MCF 10A (cell line): ENCODE measurements around the gene CHST1. TPM values are rescaled to one million over a fixed set of nuclear protein-coding genes. Genes with fewer than 3 reads are reported as not detected.

ENCODE experiments used
- BruUV-seq: library from RNA; stranded (reverse); fragments of 400-500 nt; replicated peaks from 2 replicates; lab custom pipeline; 2021; lab: Mats Ljungman, UMichigan
- CTCF ChIA-PET: fragments of 300-600 bp; sonication (Branson Sonifier 250); formaldehyde crosslinking; extraction: SDS; loops from one replicate; lab custom pipeline; 2021; ENCODE audit warnings: antibody characterized with exemption, inconsistent platforms; lab: Yijun Ruan, JAX
- POLR2A ChIA-PET: fragments of 300-600, 350-650 bp; sonication (Branson Sonifier 250); formaldehyde crosslinking; extraction: SDS; loops from one replicate; lab custom pipeline; 2020; ENCODE audit warnings: antibody characterized with exemption, inconsistent platforms; lab: Yijun Ruan, JAX
- DNase-seq: peaks from one replicate; pipeline ENCODE4 v3.0.0-alpha.2; 2018; ENCODE audit not compliant: unreplicated experiment
- H3K27ac Mint-ChIP-seq: one replicate; pipeline ENCODE4 v1.8.0; 2022; ENCODE audit warnings: mild to moderate bottlenecking, low read depth, mixed read lengths; ENCODE audit not compliant: unreplicated experiment
- H3K27me3 Mint-ChIP-seq: one replicate; pipeline ENCODE4 v1.8.0; 2022; ENCODE audit warnings: mixed read lengths; ENCODE audit not compliant: insufficient read depth, unreplicated experiment
- H3K36me3 Mint-ChIP-seq: one replicate; pipeline ENCODE4 v1.8.0; 2022; ENCODE audit warnings: mild to moderate bottlenecking, moderate library complexity, mixed read lengths; ENCODE audit not compliant: insufficient read depth, unreplicated experiment
- H3K4me1 Mint-ChIP-seq: one replicate; pipeline ENCODE4 v1.8.0; 2022; ENCODE audit warnings: mixed read lengths; ENCODE audit not compliant: insufficient read depth, unreplicated experiment
- H3K4me3 Mint-ChIP-seq: one replicate; pipeline ENCODE4 v1.8.0; 2022; ENCODE audit warnings: mild to moderate bottlenecking, moderate library complexity, mixed read lengths; ENCODE audit not compliant: unreplicated experiment
- H3K9me3 Mint-ChIP-seq: one replicate; pipeline ENCODE4 v1.8.0; 2022; ENCODE audit warnings: mixed read lengths; ENCODE audit not compliant: unreplicated experiment
- intact Hi-C: fragments of 100-400 bp; cut with micrococcal nuclease; formaldehyde crosslinking; loops from 2 replicates; pipeline ENCODE4 v1.14.1; 2022
- total RNA-seq: library from RNA; stranded (reverse); gene quantifications from 2 replicates; pipeline ENCODE4 v1.2.3, GENCODE V29; 2022
- TF ChIP-seq, protein P1 (sequence below): fragments of 200-600 bp; IDR thresholded peaks from one replicate; pipeline ENCODE4 v1.8.0; 2022; ENCODE audit warnings: antibody characterized with exemption, mild to moderate bottlenecking; ENCODE audit not compliant: unreplicated experiment

The CHST1 gene
- total RNA-seq, 1 experiment from 2014 or later, result not detected

DNA sequence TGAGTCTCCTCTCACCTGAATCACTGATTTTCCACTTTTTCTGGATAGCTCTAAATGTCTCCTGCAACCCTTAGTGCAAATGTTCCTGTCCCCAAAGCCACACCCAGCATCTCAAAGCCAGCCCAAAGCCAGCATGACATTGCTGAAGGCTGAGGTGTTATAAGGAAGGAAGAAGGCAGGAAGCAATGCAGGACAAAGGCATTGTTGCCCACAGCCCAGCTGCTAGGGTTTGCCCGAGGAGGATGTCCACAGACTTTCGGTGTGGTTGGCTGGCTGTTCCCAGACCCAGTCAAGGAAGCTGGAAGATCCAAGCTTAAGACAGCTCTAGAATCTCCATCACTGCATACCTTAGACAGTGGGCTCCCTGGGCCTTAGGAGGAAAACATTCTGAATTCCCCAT is 23.5 kb downstream of the CHST1 start:
- H3K9me3 Mint-ChIP-seq, result no peaks in the 10 kb centered on the region
- H3K36me3 Mint-ChIP-seq, result no peaks in the 10 kb centered on the region
- peaks cover 53% of the 10 kb centered on the region for H3K27me3 Mint-ChIP-seq
- H3K27ac Mint-ChIP-seq, result no peak overlapping the region
- ChIA-PET CTCF (interaction anchor here (0.5 to 6.3 kb wide), 4 partner anchors 14 to 1354 kb away, joined by 3 to 64 read pairs (median 4); no protein-coding TSS in a partner anchor), POLR2A (no interaction called here)
- H3K4me1 Mint-ChIP-seq, result no peaks in the 10 kb centered on the region
- no TSS peak for BruUV-seq
- intact Hi-C loops, result no loop called here
- no peak overlapping the region for H3K4me3 Mint-ChIP-seq
- DNase-seq, result no peak
- TF ChIP-seq, protein P1, sequence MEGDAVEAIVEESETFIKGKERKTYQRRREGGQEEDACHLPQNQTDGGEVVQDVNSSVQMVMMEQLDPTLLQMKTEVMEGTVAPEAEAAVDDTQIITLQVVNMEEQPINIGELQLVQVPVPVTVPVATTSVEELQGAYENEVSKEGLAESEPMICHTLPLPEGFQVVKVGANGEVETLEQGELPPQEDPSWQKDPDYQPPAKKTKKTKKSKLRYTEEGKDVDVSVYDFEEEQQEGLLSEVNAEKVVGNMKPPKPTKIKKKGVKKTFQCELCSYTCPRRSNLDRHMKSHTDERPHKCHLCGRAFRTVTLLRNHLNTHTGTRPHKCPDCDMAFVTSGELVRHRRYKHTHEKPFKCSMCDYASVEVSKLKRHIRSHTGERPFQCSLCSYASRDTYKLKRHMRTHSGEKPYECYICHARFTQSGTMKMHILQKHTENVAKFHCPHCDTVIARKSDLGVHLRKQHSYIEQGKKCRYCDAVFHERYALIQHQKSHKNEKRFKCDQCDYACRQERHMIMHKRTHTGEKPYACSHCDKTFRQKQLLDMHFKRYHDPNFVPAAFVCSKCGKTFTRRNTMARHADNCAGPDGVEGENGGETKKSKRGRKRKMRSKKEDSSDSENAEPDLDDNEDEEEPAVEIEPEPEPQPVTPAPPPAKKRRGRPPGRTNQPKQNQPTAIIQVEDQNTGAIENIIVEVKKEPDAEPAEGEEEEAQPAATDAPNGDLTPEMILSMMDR, result no peak

DNA sequence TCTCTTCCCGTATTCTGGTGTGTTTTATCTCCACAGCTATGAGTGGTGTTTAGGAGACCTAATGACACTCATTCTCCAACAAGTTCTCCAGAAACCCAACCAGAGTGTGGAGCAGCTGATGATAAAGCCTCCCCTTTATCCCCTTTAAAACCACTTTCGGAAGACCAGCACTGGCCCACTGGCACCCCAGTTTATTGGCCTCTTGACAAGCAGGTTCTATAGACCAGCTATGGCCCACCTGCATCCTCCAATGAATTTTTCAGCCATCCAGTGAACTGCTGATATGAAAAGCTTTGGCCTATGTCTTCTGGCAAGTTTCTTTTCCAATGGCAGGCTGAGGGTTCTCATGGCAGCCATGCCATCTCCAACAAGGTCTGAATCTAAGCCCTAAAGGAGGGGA is 27.4 kb downstream of the CHST1 start:
- no peaks in the 10 kb centered on the region for H3K9me3 Mint-ChIP-seq
- no TSS peak for BruUV-seq
- H3K27ac Mint-ChIP-seq, result no peak overlapping the region
- no peaks in the 10 kb centered on the region for H3K4me1 Mint-ChIP-seq
- H3K27me3 Mint-ChIP-seq, result peaks cover 77% of the 10 kb centered on the region
- ChIA-PET CTCF (interaction anchor here (0.6 to 1.3 kb wide), 3 partner anchors 137 to 472 kb away, joined by 3 read pairs; no protein-coding TSS in a partner anchor), POLR2A (interaction anchor here (1.6 kb wide), 1 partner anchor 9 kb away, joined by 6 read pairs; no protein-coding TSS in a partner anchor)
- TF ChIP-seq, protein P1, result no peak
- no peak overlapping the region for H3K4me3 Mint-ChIP-seq
- H3K36me3 Mint-ChIP-seq, result no peaks in the 10 kb centered on the region
- intact Hi-C loops, result no loop called here
- no peak for DNase-seq

DNA sequence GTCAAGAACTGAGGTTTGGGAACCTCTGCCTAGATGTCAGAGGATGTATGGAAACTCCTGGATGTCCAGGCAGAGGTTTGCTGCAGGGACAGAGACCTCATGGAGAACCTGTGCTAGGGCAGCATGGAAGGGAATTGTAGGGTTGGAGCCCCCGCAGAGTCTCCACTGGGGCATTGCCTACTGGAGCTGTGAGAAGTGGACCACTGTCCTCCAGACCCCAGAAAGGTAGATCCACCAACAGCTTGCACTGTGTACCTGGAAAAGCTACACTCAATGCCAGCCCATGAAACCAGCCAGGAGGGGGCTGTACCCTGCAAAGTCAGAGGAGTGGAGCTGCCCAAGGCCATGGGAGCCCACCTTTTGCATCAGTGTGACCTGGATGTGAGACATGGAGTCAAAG is 29.5 kb downstream of the CHST1 start:
- Mint-ChIP-seq H3K4me1 (no peaks in the 10 kb centered on the region), H3K27me3 (peaks cover 73% of the 10 kb centered on the region), H3K36me3 (no peaks in the 10 kb centered on the region), H3K4me3 (no peak overlapping the region), H3K27ac (no peak overlapping the region), H3K9me3 (no peaks in the 10 kb centered on the region)
- TF ChIP-seq, protein P1, result no peak
- CTCF ChIA-PET, result no interaction called here
- POLR2A ChIA-PET, result no interaction called here
- intact Hi-C loops, result no loop called here
- DNase-seq, result no peak
- no TSS peak for BruUV-seq

DNA sequence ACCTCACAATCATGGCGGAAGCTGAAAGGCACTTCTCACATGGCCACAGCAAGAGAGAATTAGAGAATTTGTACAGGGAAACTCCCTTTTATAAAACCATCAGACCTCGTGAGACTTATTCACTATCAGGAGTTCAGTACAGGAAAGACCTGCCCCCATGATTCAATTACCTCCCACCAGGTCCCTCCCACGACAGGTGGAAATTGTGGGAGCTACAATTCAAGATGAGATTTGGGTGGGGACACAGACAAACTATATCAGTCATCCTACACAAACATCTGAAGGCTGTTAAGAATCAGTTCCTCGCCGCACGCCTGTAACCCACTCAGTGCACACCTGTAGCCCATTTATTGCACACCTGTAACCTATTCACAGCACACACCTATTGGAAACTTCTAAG is 39.8 kb downstream of the CHST1 start:
- ChIA-PET CTCF (interaction anchor here (1.1 kb wide), 1 partner anchor 28 kb away, joined by 3 read pairs; no protein-coding TSS in a partner anchor), POLR2A (no interaction called here)
- intact Hi-C loops, result no loop called here
- Mint-ChIP-seq H3K27ac (no peak overlapping the region), H3K9me3 (no peaks in the 10 kb centered on the region), H3K36me3 (no peaks in the 10 kb centered on the region), H3K4me1 (no peaks in the 10 kb centered on the region), H3K27me3 (peaks cover 75% of the 10 kb centered on the region), H3K4me3 (no peak overlapping the region)
- BruUV-seq, result no TSS peak
- TF ChIP-seq, protein P1, result no peak
- no peak for DNase-seq
